ENCODE results near the gene OR4B1.

- TF ChIP-seq, protein P1, sequence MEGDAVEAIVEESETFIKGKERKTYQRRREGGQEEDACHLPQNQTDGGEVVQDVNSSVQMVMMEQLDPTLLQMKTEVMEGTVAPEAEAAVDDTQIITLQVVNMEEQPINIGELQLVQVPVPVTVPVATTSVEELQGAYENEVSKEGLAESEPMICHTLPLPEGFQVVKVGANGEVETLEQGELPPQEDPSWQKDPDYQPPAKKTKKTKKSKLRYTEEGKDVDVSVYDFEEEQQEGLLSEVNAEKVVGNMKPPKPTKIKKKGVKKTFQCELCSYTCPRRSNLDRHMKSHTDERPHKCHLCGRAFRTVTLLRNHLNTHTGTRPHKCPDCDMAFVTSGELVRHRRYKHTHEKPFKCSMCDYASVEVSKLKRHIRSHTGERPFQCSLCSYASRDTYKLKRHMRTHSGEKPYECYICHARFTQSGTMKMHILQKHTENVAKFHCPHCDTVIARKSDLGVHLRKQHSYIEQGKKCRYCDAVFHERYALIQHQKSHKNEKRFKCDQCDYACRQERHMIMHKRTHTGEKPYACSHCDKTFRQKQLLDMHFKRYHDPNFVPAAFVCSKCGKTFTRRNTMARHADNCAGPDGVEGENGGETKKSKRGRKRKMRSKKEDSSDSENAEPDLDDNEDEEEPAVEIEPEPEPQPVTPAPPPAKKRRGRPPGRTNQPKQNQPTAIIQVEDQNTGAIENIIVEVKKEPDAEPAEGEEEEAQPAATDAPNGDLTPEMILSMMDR (IDR thresholded peaks at IDR 0.05; ENCODE audit: insufficient read depth, low read length): no peak
- TF ChIP-seq GABPA (IDR thresholded peaks at IDR 0.05; ENCODE audit: low read depth) (no peak), POLR2AphosphoS5 (IDR thresholded peaks at IDR 0.05; ENCODE audit: low read depth) (no peak)
Measured at GRCh38 chr11:48207881-48208280, 8.7 kb upstream of the OR4B1 start.
